GM21447 (cell line): ENCODE measurements around the gene EGLN2.
"Not testable (repeated sequence)": the region's sequence is repeated elsewhere in the genome, so short reads cannot be mapped to it uniquely, and the experiment has no call there.

ENCODE experiments used
- ATAC-seq: cut with Tn5 transposase; IDR thresholded peaks from one replicate; pipeline ENCODE4 v1.9.1; 2021; ENCODE audit not compliant: unreplicated experiment

Gene EGLN2

GRCh38 chr19:40776364-40776763, 22.6 kb upstream of the EGLN2 start:
- ATAC-seq = no peak

- peak; percentile 60 for ATAC-seq
Measured at GRCh38 chr19:40776932-40777644, 21.9 kb upstream of the EGLN2 start.

GRCh38 chr19:40777645-40777936, 21.4 kb upstream of the EGLN2 start:
- ATAC-seq = no peak

- ATAC-seq = peak; percentile 58
Measured at GRCh38 chr19:40777937-40778705, 20.9 kb upstream of the EGLN2 start, which contains the start of gene RAB4B. Gene RAB4B (plus strand): TSS chr19:40778247. CDS start chr19:40778376, 129 bp downstream.

GRCh38 chr19:40778706-40779284, 20.2 kb upstream of the EGLN2 start:
- ATAC-seq = no peak

GRCh38 chr19:40780582-40780981, 18.4 kb upstream of the EGLN2 start:
- ATAC-seq = no peak

- no peak for ATAC-seq
Measured at GRCh38 chr19:40781140-40781539, 17.9 kb upstream of the EGLN2 start.

GRCh38 chr19:40783711-40784110, 15.3 kb upstream of the EGLN2 start:
- no peak for ATAC-seq

GRCh38 chr19:40784146-40784545, 14.8 kb upstream of the EGLN2 start:
- not testable (repeated sequence) for ATAC-seq

GRCh38 chr19:40785526-40785925, 13.5 kb upstream of the EGLN2 start:
- no peak for ATAC-seq

- no peak for ATAC-seq
Measured at GRCh38 chr19:40786060-40787037, 12.6 kb upstream of the EGLN2 start.

GRCh38 chr19:40791349-40791748, 7.6 kb upstream of the EGLN2 start:
- ATAC-seq = no peak

- no peak for ATAC-seq
Measured at GRCh38 chr19:40791996-40792395, 7.0 kb upstream of the EGLN2 start.

- no peak for ATAC-seq
Measured at GRCh38 chr19:40797166-40797962, 1.6 kb upstream of the EGLN2 start.

GRCh38 chr19:40797963-40798682, 868 bp upstream of the EGLN2 start:
- peak; percentile 31 for ATAC-seq

- no peak for ATAC-seq
Measured at GRCh38 chr19:40799558-40800338, 757 bp downstream of the EGLN2 start.

GRCh38 chr19:40800339-40800996, 1.5 kb downstream of the EGLN2 start:
- ATAC-seq = no peak

- no peak for ATAC-seq
Measured at GRCh38 chr19:40800997-40801377, 2.0 kb downstream of the EGLN2 start.
